ENCODE results near the gene TREM2.

DNA sequence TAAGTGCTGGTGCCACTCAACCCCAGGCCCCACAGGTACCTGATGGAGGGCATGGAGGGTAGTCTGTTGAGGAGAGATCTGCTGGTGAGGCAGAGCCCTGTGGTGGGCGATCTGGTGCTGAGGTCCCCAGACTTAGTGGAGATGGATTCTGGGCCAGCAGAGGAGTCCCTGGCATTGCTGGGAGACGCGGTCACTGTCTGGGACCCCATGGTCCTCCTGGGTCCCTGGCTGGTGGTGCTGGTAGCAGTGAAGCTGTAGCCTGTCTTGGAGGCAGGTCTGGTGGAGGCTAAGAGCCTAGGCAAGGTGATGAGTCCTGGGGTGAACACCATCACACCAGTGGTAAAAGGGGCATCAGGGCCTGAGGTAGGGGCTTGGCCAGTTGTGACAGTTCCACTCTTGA, 31.5 kb upstream of the TREM2 start:
- TF ChIP-seq, protein P1, sequence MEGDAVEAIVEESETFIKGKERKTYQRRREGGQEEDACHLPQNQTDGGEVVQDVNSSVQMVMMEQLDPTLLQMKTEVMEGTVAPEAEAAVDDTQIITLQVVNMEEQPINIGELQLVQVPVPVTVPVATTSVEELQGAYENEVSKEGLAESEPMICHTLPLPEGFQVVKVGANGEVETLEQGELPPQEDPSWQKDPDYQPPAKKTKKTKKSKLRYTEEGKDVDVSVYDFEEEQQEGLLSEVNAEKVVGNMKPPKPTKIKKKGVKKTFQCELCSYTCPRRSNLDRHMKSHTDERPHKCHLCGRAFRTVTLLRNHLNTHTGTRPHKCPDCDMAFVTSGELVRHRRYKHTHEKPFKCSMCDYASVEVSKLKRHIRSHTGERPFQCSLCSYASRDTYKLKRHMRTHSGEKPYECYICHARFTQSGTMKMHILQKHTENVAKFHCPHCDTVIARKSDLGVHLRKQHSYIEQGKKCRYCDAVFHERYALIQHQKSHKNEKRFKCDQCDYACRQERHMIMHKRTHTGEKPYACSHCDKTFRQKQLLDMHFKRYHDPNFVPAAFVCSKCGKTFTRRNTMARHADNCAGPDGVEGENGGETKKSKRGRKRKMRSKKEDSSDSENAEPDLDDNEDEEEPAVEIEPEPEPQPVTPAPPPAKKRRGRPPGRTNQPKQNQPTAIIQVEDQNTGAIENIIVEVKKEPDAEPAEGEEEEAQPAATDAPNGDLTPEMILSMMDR (IDR thresholded peaks at IDR 0.05): no peak
- no peak for TF ChIP-seq POLR2A (IDR thresholded peaks at IDR 0.05)
